Suprapubic skin (tissue), 3 donors: ENCODE data around the gene EPHB1.

ENCODE experiments used
- CTCF ChIP-seq, 2 donors: fragments of 200-600 bp in 1 of 2; fragments of 450-650 bp in 1 of 2; sonication (generic) in 1 of 2; IDR thresholded peaks; one replicate each; pipeline ENCODE4 v1.5.1; 2016 to 2019; ENCODE audit warnings: antibody characterized with exemption in 2 of 2, mild to moderate bottlenecking in 1 of 2, moderate library complexity in 1 of 2
- EP300 ChIP-seq: sonication (generic); formaldehyde crosslinking; IDR thresholded peaks from one replicate; pipeline ENCODE4 v1.6.1; 2017; ENCODE audit warnings: antibody characterized with exemption
- POLR2A ChIP-seq, 2 donors: fragments of 450-650 bp; IDR thresholded peaks; one replicate each; pipeline ENCODE4 v1.6.1; 2017; ENCODE audit warnings: antibody characterized with exemption in 2 of 2, mild to moderate bottlenecking in 2 of 2, moderate library complexity in 2 of 2

GRCh38 chr3:135249186-135249585, 454.1 kb downstream of the EPHB1 start:
- TF ChIP-seq CTCF (IDR thresholded peaks at IDR 0.05) (no peak), POLR2A (IDR thresholded peaks at IDR 0.05) (no peak), EP300 (no peak)
